GDM1 (cell line): Measurements from ENCODE around the gene ZBTB20.
"Not testable (repeated sequence)": the region's sequence is repeated elsewhere in the genome, so short reads cannot be mapped to it uniquely, and the experiment has no call there.

Experiments
- DNase-seq: peaks from one replicate; lab custom pipeline; 2025; lab: John Stamatoyannopoulos, UW

Gene ZBTB20

GRCh38 chr3:115147329-115148141 is 447 bp upstream of the ZBTB20 start:
- peak; percentile 99 for DNase-seq

- DNase-seq = peak; percentile 45
Observed at GRCh38 chr3:115146032-115146417, 1.1 kb downstream of the ZBTB20 start.

- no peak for DNase-seq
Observed at GRCh38 chr3:115141033-115141757, 5.9 kb downstream of the ZBTB20 start.

GRCh38 chr3:115139072-115139471 is 8.0 kb downstream of the ZBTB20 start:
- DNase-seq = no peak

- no peak for DNase-seq
Observed at GRCh38 chr3:115134648-115135347, 12.3 kb downstream of the ZBTB20 start.

GRCh38 chr3:115127208-115127607 is 19.9 kb downstream of the ZBTB20 start:
- no peak for DNase-seq

- DNase-seq = no peak
Observed at GRCh38 chr3:115120597-115120996, 26.5 kb downstream of the ZBTB20 start.

- no peak for DNase-seq
Observed at GRCh38 chr3:115113367-115113766, 33.7 kb downstream of the ZBTB20 start.

- DNase-seq = no peak
Observed at GRCh38 chr3:115111632-115112031, 35.5 kb downstream of the ZBTB20 start.

- no peak for DNase-seq
Observed at GRCh38 chr3:115110830-115111229, 36.3 kb downstream of the ZBTB20 start.

- not testable (repeated sequence) for DNase-seq
Observed at GRCh38 chr3:115110066-115110465, 37.0 kb downstream of the ZBTB20 start.

- no peak for DNase-seq
Observed at GRCh38 chr3:115108614-115109013, 38.5 kb downstream of the ZBTB20 start.

GRCh38 chr3:115102046-115102445 is 45.0 kb downstream of the ZBTB20 start:
- no peak for DNase-seq

GRCh38 chr3:115100806-115101205 is 46.3 kb downstream of the ZBTB20 start:
- no peak for DNase-seq

- DNase-seq = no peak
Observed at GRCh38 chr3:115099986-115100571, 47.0 kb downstream of the ZBTB20 start.

- DNase-seq = no peak
Observed at GRCh38 chr3:115099134-115099985, 47.7 kb downstream of the ZBTB20 start.

GRCh38 chr3:115098354-115099073 is 48.6 kb downstream of the ZBTB20 start:
- no peak for DNase-seq

GRCh38 chr3:115095236-115095635 is 51.9 kb downstream of the ZBTB20 start:
- no peak for DNase-seq

- DNase-seq = peak; percentile 60
Observed at GRCh38 chr3:115092220-115092791, 54.8 kb downstream of the ZBTB20 start.

- DNase-seq = no peak
Observed at GRCh38 chr3:115090712-115091111, 56.4 kb downstream of the ZBTB20 start.
